ENCODE measurements around the gene HPSE2.
"Not testable (repeated sequence)": the region's sequence is repeated elsewhere in the genome, so short reads cannot be mapped to it uniquely, and the experiment has no call there.

GRCh38 chr10:98908247-98908646, 327.4 kb downstream of the HPSE2 start:
- not testable (repeated sequence) for TF ChIP-seq EZH2 (IDR thresholded peaks at IDR 0.05; ENCODE audit: low read depth)
- TF ChIP-seq, protein P1, sequence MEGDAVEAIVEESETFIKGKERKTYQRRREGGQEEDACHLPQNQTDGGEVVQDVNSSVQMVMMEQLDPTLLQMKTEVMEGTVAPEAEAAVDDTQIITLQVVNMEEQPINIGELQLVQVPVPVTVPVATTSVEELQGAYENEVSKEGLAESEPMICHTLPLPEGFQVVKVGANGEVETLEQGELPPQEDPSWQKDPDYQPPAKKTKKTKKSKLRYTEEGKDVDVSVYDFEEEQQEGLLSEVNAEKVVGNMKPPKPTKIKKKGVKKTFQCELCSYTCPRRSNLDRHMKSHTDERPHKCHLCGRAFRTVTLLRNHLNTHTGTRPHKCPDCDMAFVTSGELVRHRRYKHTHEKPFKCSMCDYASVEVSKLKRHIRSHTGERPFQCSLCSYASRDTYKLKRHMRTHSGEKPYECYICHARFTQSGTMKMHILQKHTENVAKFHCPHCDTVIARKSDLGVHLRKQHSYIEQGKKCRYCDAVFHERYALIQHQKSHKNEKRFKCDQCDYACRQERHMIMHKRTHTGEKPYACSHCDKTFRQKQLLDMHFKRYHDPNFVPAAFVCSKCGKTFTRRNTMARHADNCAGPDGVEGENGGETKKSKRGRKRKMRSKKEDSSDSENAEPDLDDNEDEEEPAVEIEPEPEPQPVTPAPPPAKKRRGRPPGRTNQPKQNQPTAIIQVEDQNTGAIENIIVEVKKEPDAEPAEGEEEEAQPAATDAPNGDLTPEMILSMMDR (conservative IDR thresholded peaks at IDR 0.05) = not testable (repeated sequence)

Measured in PC-9 (cell line).